Activated T-helper 2 cell treated with anti-CD3 and anti-CD28 coated beads, Interferon-gamma antibody, Interleukin-2, Interleukin-4, amounts not matched to agents 10 μg/mL and 5 μg/mL and 100 μg/mL, durations not matched to agents 14 hours and 24 hours and 36 hours (primary cell): ENCODE results near the gene ARSG. TPM values are rescaled to one million over a fixed set of nuclear protein-coding genes. Genes with fewer than 3 reads are reported as not detected.

Experiments
- DNase-seq: peaks from one replicate; pipeline ENCODE4 v3.0.0; 2021; ENCODE audit warnings: low spot score
- H3K27ac Mint-ChIP-seq: one replicate; pipeline ENCODE4 v1.8.0; 2021; ENCODE audit warnings: mixed read lengths
- H3K27me3 Mint-ChIP-seq: one replicate; pipeline ENCODE4 v1.8.0; 2021; ENCODE audit warnings: low read depth, mixed read lengths
- H3K36me3 Mint-ChIP-seq: one replicate; pipeline ENCODE4 v1.8.0; 2021; ENCODE audit warnings: low read depth, mixed read lengths
- H3K4me1 Mint-ChIP-seq: one replicate; pipeline ENCODE4 v1.8.0; 2021; ENCODE audit warnings: low read depth, mixed read lengths
- H3K4me3 Mint-ChIP-seq: one replicate; pipeline ENCODE4 v1.8.0; 2021; ENCODE audit warnings: low read depth, mild to moderate bottlenecking, moderate library complexity, mixed read lengths
- H3K9me3 Mint-ChIP-seq: one replicate; pipeline ENCODE4 v1.8.0; 2021; ENCODE audit warnings: mixed read lengths
- intact Hi-C: fragments of 100-400 bp; cut with micrococcal nuclease; formaldehyde crosslinking; loops from one replicate; pipeline ENCODE4 v1.15.1; 2023
- total RNA-seq: library from RNA; stranded (reverse); gene quantifications from 2 replicates; pipeline ENCODE4 v1.2.3, GENCODE V29; 2022

ARSG gene
- total RNA-seq, 1 donor from 2014 or later: 7.3 TPM

DNA sequence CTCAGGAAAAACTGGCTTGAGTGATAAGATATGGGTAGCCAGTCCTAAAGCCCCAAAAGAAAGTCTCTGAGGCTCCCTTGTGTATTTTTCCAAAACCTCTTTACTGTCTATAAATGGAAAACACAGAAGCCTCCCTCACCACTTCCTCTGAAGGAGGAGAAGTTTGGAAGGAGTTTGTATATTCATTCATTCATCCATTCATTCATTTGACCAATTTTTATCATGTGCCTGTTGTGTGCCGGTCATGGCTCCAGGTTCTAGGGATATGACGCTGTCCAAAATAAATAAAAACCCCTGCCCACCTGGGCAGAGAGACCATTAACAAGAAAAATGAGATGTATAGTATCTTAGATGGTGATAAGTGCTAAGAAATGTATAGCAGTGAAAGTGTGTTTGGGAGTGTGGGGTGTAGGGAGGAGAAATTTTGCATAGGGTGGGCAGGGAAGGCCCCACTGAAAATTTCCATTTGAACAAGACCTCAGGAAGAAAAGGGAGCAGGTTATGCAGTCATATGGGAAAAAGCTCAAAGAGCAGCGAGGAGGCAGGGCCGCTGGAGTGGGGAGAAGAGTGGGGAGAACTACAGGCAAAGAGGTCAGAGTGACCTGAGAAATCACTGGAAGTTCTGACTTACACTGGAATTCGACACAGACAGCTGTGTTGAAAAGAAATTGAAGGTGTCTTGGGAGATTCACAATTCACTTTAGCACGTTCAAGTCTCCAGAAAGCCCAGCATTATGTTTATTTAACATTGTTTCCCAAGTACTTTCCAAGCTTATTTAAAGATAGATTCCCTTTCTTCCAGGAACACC is 172.1 kb downstream of the ARSG start:
- Mint-ChIP-seq H3K9me3 (no peaks in the 10 kb centered on the region), H3K36me3 (no peaks in the 10 kb centered on the region), H3K27ac (peak overlapping the region; percentile 64), H3K4me1 (peaks cover 49% of the 10 kb centered on the region), H3K27me3 (peaks cover 10% of the 10 kb centered on the region), H3K4me3 (no peak overlapping the region)
- DNase-seq: no peak
- intact Hi-C loops: loop anchor here (1.0 to 10.0 kb wide), 8 partner anchors 27 to 639 kb away; partner anchors contain the start of genes ARSG, BPTF and SLC16A6

DNA sequence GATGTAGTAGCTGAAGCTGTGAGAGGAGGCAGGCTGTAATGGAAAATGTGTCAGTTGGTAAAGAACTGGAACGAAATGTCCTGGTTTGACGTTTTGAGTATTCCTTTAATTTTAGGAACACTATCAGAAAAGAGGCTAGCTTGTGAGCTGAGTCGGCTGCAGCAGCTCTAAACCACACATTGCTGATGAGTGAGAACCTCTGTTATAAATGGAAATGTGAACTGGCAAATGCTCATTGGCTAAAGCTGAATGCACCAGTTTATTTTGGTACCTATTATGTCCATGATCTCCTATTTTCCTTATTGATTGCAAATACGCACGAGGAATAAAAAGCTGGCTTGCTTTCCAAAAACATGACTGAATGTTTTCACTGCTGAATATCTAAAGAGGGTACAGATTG is 177.0 kb downstream of the ARSG start:
- H3K4me1 Mint-ChIP-seq: peaks cover 8% of the 10 kb centered on the region
- H3K4me3 Mint-ChIP-seq: no peak overlapping the region
- H3K36me3 Mint-ChIP-seq: no peaks in the 10 kb centered on the region
- intact Hi-C loops: loop anchor here (5.0 to 10.0 kb wide), 3 partner anchors 174 to 644 kb away; partner anchors contain the start of genes ARSG, BPTF and SLC16A6
- H3K27ac Mint-ChIP-seq: no peak overlapping the region
- peaks cover 28% of the 10 kb centered on the region for H3K27me3 Mint-ChIP-seq
- DNase-seq: no peak
- peaks cover 7% of the 10 kb centered on the region for H3K9me3 Mint-ChIP-seq

DNA sequence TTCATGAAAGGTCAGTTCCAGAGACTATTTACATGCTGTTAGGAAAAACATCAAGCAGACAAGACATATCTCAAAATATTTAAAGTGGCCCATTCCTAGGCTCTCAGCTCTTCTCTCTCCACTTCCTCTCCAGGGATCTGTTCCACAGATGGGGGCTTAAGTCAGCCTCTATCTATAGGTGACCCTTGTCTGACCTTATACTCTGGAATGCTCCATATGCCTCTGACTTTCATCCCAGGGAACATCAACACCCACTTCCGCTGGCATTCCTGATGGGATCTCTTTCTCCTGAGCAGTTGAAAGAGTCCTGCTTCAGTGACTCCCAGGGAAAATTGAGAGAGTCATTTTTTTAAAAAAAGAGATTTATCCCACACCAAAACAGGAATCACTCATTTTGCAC is 177.5 kb downstream of the ARSG start:
- intact Hi-C loops: loop anchor here (5.0 to 10.0 kb wide), 3 partner anchors 174 to 644 kb away; partner anchors contain the start of genes ARSG, BPTF and SLC16A6
- Mint-ChIP-seq H3K4me3 (no peak overlapping the region), H3K27ac (no peak overlapping the region), H3K27me3 (peaks cover 29% of the 10 kb centered on the region), H3K4me1 (peaks cover 8% of the 10 kb centered on the region), H3K36me3 (no peaks in the 10 kb centered on the region), H3K9me3 (peaks cover 7% of the 10 kb centered on the region)
- no peak for DNase-seq

Other genes with a start within 250 kb of the ARSG start
- 85.9 and 111 TPM in 2 replicates for gene AMZ2, start 43.5 kb upstream of the ARSG start, total RNA-seq
- 3.1 and 3.4 TPM in 2 replicates for gene SLC16A6, start 368 bp upstream of the ARSG start, total RNA-seq
- gene WIPI1, start 166.0 kb downstream of the ARSG start, total RNA-seq: 14.0 and 15.7 TPM in 2 replicates
- 263 and 265 TPM in 2 replicates for gene PRKAR1A, start 220.9 kb downstream of the ARSG start, total RNA-seq